GM12872 (cell line): ENCODE measurements around the gene SLC4A4.

ENCODE experiments used
- CTCF ChIP-seq: IDR thresholded peaks from 3 replicates; pipeline ENCODE4 v1.5.1; 2011; ENCODE audit warnings: low read depth, mild to moderate bottlenecking, low read length, moderate library complexity; ENCODE audit not compliant: insufficient read depth

Gene SLC4A4

DNA sequence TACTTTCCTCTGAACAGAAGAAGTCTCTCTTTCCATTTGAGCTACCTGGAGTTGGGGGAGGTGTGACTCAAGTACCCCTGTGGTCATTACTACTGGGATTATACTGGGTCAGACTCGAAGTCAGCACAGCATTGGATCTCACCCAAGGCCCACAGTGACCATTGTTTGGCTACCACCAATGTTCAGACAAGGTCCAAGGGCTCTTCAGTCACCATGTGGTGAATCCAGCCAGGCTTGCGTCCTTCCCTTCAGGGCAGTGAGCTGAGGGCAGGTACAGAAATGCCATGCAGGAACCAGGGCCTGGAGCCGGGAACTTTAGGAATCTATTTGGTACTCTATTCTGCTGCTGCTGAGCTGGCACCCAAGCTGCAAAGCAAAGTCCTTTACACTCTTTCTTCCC is 5.5 kb upstream of the SLC4A4 start:
- no peak for TF ChIP-seq CTCF

GRCh38 chr4:71333960-71334359 is 4.9 kb upstream of the SLC4A4 start:
- no peak for TF ChIP-seq CTCF

GRCh38 chr4:71334465-71334882 is 4.3 kb upstream of the SLC4A4 start:
- TF ChIP-seq CTCF = no peak

DNA sequence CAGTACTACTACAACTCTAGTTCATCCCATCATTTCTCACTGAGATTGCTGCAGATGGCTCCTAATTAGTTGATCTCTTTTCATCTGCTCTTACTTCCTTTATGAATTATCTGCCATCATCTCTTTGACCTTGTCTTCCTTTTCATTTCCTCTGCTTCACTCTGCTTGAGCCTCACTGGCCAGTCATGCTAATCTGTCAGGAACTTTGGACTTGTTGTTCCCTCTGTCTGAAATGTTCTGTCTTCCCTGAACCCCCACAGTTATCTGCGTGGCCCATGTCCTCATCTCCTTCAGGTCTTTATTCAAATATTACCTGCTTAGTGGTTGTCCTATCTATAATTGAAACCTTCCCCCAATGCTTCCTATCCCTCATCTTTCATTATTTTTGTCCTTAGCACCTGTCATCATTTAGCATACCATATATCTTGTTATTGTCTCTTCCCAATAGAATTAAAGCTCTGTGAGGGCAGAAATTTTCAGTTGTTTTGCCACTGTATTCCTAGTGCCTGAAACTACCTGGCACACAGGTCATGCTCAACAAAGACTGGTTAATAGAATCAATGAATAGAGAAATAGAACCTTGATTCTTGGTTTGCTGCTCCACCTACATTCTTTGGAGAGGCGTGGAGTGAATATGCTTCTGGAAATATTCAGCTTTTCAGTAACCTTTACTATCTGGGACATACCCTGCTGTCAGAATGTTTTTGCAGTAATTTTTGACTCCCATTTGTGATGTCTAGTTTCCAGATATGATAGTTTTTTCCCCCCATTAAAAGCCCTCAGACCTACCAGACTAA is 5.0 kb downstream of the SLC4A4 start:
- no peak for TF ChIP-seq CTCF

GRCh38 chr4:71346710-71347109 is 7.9 kb downstream of the SLC4A4 start:
- TF ChIP-seq CTCF = no peak

DNA sequence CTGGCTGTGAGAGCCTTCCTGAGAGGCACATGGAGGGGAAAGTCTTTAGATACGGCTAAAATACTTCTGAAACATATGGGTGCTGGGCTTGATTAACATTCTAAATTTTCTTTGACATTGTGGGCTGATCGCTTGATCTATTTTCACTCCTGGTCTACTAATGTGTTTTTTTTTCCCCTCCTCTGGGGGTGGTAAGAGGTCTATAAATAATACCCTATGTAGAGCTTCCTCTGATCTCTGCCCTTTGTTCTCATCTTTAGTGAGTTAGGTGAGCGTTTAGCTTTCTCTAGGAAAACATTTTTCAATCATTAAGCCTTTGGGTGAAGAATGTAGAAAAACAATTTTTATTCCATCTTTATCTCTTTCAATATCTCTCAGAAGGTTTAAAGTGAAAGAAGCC is 9.8 kb downstream of the SLC4A4 start:
- TF ChIP-seq CTCF = no peak

GRCh38 chr4:71355045-71355444 is 16.2 kb downstream of the SLC4A4 start:
- TF ChIP-seq CTCF = no peak

- no peak for TF ChIP-seq CTCF
These were observed 17.2 kb downstream of the SLC4A4 start for GRCh38 chr4:71355971-71356370.
